ENCODE data around the gene TBXAS1.

Gene TBXAS1

DNA sequence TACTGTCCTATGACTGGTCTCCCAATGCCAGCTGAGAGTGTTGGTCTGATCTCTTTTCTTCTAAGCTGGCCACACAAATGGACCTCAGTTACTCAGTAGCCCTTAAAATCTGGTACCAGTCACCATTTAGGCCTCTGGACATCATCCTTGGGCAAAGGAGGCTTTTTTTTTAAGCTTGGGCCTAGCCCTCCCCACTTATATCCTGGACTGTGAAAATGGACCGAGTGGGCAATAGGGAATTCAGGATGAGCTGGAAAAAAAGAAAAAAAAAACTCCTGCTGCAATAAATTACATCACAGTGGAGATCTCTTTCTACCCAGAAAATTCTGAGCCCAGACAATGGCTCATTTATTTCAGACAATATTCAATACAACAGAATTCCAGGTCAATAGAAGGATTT, 165.3 kb downstream of the TBXAS1 start:
- POLR2A ChIA-PET: no interaction called here
- CTCF ChIA-PET: interaction anchor here (0.5 to 1.5 kb wide), 4 partner anchors 241 to 352 kb away, joined by 3 to 5 read pairs (median 4); no protein-coding TSS in a partner anchor

More for the DNA sequence above, 165.3 kb downstream of the TBXAS1 start:
- Histone ChIP-seq H3K4me1 (ENCODE audit: control insufficient read depth, insufficient read depth, low read length) (no peaks in the 10 kb centered on the region), H3K36me3 (ENCODE audit: control insufficient read depth in 2 of 2, insufficient read depth in 1 of 2, low read length in 2 of 2) (no peaks in the 10 kb centered on the region), H3K9me3 (ENCODE audit: control insufficient read depth, insufficient read depth, low read depth, low read length) (no peaks in the 10 kb centered on the region), H3K27ac (ENCODE audit: extremely low read depth, low read depth, low read length) (no peak overlapping the region), H3K4me3 (ENCODE audit: low read depth, low read length) (no peak overlapping the region)
- TF ChIP-seq ZNF433 (tag by site-specific recombination; IDR thresholded peaks at IDR 0.05; ENCODE audit: low read depth): no peak
- no peak for TF ChIP-seq MEIS1 (CRISPR knock-in tag; IDR thresholded peaks at IDR 0.05; ENCODE audit: borderline replicate concordance)
- no peak for TF ChIP-seq ZNF514 (tag by site-specific recombination; IDR thresholded peaks at IDR 0.05)
- TF ChIP-seq ZNF121 (tag by site-specific recombination; IDR thresholded peaks at IDR 0.05): no peak
- no peak for TF ChIP-seq PRDM2 (tag by site-specific recombination; IDR thresholded peaks at IDR 0.05; ENCODE audit: borderline replicate concordance)
- TF ChIP-seq ZFP3 (tag by site-specific recombination; IDR thresholded peaks at IDR 0.05; ENCODE audit: low read depth): no peak
- TF ChIP-seq, protein P1, sequence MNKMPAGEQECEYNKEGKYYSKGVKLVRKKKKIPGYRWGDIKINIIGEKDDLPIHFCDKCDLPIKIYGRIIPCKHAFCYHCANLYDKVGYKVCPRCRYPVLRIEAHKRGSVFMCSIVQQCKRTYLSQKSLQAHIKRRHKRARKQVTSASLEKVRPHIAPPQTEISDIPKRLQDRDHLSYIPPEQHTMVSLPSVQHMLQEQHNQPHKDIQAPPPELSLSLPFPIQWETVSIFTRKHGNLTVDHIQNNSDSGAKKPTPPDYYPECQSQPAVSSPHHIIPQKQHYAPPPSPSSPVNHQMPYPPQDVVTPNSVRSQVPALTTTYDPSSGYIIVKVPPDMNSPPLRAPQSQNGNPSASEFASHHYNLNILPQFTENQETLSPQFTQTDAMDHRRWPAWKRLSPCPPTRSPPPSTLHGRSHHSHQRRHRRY (tag by site-specific recombination; IDR thresholded peaks at IDR 0.05): no peak
- no peak for TF ChIP-seq ZNF148 (tag by site-specific recombination; IDR thresholded peaks at IDR 0.05; ENCODE audit: borderline replicate concordance)
- no peak for TF ChIP-seq ZNF324 (tag by site-specific recombination; IDR thresholded peaks at IDR 0.05)
- TF ChIP-seq ZNF292 (tag by site-specific recombination; IDR thresholded peaks at IDR 0.05; ENCODE audit: borderline replicate concordance, low read depth): no peak
